GM21786 (cell line): ENCODE results near the gene IGFN1.

Experiments
- ATAC-seq: cut with Tn5 transposase; IDR thresholded peaks from one replicate; pipeline ENCODE4 v1.9.1; 2021; ENCODE audit not compliant: unreplicated experiment

IGFN1 gene

DNA sequence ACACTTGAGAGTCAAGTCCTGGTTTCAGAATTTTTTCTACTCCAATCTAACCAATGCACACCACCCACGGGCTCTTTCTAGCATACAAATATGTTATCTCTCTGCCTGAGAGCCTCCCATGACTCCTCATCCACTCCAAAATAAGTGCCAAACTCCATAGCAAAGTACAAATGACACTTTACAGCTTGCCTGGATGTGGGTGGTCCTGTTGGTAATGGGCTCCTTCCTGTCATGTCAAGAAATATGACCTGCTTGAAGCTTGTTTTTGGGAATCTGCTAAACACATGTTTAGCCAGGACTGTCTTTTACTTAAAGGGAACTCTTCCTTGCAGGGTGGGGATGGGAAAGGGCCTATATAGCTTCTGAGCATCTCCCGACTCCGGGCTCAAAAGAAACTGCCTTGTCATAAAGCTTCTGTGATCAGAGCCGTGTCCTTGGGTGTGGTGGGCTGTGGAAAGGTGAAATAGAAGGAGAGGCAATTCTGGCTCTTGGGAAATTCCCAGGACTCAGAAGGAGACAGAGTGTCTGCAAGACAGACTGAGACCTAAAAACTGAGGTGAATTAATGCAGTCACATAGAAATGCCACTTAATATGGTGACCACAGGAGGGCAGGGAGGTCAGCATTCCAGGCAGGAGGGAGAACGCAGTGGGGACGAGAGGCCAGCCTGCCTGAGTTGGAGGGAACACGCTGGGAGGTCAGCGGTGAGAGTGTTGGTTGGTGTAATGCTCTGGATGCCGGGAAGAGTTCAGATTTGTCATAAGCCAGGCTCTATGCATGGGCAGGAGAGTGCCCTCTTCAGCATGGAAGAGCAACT, 6.1 kb upstream of the IGFN1 start:
- ATAC-seq = no peak

DNA sequence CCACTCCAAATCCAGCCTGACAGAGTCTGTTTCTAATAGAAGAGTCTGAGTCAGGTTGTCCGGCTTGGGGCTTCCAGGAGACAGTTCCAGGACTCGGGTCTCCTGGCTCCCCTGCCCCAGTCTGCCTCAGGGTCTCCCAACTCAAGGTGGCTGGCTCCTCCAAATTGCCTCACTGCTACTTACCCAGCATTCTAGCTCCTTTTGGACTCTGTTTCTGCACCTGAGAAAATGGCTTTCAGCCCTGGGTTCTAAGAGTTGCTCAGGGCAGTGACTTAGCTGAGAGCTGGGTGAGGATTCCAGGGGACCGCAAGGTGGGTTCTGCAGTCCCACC, 5.5 kb upstream of the IGFN1 start:
- no peak for ATAC-seq

DNA sequence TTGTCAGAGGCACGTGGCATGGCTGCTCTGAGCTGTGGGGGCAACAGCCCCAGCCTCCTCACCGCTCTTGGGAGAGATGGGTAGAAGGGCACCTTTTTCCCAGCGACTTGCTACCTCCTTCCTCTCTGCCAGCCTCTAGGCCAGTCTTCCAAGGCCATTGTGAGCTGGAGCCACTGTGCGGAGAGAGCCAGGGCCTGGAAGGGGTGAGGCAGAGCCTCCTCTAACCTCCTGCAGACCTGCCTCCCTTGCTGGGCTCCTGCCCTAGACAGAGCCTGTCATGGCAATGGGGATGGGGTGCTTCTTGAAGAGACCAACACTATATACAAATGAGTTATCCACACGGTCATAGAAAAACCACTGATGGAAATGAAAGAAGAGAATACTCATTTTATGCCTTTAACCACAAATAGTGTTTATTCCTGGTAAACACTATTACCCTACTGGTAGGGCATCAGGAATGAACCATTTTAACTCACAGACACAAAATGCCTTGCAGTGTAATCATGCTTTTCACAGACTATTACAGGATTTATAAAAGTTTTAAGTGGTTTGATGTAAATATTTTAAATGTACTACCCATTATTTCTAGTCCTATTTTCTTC, 5.0 kb upstream of the IGFN1 start:
- no peak for ATAC-seq

DNA sequence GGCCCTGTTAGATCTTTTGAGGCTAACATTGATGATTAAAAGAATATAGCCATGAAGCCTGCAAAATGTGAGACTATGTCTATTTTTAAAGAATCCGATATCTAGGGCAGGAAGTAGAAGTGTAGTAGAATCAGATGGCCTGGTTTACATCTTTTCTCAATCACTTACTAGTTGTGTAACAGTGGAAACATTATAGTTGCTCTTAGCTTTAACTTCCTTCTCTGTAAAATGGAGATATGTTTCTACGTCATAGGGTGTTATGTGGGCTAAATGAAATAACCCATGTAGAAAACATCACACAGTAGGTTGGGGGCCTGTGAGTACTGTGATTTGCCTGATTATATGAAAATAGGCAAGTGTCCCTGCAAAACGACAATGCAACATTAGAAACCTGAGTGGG, 4.4 kb upstream of the IGFN1 start:
- ATAC-seq = no peak

DNA sequence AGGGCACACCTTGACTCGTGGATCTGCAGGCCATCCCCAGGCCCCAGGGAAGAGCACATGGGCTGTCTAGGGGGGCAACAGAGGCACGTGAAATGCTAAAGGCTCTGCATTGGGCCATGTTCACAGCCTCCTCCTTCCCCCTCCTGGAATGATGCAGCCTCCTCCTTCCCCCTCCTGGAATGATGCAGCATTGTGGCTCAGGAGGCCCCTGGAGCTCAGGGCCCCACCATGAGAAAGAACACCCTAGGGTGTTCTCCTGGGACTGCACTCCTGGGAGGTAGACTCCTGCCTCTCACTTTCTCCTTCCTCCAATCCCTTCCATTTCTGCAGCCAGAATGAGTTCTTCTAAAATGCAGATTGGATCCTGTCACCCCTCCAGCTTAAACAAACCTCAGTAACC, 1.5 kb upstream of the IGFN1 start:
- ATAC-seq = no peak

DNA sequence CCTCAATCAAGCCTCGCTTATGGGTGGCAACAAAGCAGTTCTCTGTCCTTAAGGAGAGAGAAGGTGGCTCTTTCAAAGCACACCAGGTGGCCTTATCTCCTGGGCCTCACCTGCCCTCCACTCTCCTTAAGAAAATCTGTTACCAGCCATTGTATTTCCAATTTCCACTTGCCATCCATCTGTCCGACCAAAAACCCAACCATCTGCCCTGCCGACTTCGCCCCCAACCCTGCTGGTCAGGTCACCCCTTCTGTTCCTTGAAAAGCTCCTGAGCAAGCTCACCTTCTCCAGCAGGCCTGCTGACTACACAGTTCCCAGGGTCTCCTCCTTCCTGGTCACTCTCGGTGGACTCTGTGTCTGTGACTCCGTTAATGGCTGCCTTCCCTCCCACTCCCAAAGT, 619 bp upstream of the IGFN1 start:
- ATAC-seq = no peak

DNA sequence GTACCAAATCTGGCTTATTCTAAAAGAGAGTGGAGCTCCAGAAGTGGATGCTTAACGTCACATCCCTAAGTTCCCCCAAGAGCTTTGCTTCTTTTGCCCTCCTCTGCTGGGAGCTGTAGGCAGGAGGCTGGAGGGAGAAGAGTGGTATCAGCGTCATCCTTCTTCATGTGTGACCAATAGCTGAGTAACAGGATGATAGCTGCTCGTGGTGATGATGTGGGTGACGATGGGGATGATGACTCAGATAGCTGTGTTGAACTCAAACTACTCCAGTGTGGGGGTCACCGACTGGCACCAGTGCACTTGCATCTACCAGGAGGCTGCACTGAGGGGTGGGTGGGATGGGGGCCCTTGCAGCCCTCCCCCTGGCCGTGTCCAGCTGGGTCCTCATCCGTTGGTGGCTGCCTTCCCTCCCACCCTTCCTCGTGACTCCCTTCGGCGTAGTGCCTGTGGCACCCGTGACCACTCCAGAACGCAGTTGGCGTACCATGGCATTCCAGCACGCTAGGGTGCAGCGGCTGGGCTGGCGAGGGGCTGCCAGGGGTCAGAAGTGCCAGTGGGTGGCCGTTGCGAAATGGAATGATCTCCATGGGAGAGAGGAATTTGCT, 1.1 kb downstream of the IGFN1 start:
- no peak for ATAC-seq

DNA sequence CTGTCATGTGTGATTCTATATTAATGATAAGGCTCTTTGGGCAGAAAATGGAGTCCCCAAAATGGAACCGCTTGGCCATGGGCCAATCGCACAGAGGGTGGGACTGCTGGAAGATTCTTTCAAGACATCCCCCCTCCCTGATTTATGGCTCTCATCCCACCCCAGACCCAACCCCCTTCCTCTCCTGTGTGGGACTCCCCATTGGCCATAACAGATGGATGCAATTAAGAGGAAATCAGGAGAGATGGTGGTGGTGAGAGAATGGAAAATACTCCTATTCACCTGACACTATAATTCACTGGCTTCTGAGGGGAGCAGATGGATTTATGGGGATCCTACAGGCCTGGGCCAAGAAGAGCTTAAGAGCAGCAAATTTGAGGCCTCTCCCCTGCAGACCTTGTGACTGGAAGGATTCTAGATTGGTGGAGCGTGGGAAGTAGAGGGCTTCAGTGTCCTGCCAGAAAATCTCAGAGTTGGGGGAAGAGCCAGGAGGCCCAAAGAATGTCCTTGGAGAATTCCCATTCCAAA, 1.7 kb downstream of the IGFN1 start:
- no peak for ATAC-seq

DNA sequence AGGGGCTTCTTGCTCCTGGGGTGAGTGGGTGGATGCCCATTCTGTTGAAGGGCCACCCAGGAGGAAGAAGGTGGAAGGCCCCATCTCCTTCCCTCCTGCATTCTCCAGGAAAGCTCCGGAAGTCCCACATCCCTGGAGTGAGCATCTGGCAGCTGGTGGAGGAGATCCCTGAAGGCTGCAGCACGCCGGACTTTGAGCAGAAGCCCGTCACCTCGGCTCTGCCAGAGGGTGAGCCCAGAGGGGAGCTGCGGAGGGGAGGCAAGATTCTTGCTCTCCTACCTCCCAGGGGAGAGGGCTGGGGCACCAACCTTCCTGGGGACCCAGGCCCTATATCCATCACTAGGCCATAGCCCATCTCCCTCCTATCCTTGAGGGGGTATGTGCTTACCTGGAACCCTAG, 3.4 kb downstream of the IGFN1 start:
- no peak for ATAC-seq

DNA sequence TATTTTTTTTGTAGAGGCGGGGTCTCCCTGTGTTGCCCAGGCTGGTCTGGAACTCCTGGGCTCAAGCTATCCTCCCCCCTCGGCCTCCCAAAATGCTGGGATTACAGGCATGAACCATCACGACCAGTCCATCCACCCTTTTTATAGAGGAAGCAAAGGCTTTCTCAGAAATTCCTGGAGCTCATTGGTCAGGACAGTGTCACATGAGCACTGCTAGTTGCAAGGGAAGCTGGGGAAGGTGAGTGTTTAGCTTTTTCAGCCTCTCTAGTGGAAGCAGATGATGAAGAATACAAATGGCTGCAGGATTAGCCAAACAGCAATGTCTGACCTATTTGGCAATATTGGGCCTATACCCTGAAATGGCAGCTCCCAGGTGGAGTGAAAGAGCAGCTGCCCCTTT, 8.0 kb downstream of the IGFN1 start:
- ATAC-seq = no peak

DNA sequence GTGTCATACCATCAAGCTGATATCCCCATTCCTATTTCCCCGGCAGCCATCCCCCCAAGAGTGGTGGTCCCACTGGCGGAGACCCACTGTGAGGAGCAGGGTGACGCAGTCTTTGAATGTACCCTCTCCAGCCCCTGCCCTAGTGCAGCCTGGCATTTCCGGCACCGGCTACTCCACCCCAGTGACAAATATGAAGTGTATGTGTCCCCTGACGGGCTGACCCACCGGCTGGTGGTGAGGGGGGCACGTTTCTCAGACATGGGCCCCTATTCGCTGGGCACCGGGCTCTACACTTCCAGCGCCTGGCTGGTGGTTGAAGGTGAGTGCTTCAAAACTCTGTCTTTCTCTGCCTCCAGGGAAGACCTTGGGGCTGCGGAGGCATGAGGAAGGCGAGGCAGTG, 14.4 kb downstream of the IGFN1 start:
- no peak for ATAC-seq

DNA sequence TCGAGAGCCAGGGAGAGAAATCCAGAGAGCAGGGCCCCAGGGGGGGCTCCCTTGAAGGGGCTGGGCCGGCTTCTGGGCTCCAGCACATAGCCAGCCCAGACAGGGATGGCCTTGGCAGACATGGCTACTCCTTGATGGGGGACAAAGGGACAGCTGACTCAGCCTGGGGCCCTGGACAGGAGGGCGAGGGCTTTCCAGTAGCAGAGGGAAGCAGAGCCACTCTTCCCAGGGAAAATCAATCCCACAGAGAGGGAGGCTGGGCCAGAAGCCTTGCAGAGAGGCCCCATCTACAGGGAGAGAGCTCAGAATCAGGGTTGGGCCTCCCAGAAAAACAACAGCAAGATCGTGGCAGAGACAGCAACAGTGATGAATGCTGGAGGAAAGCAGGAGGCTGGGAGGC, 15.6 kb downstream of the IGFN1 start:
- ATAC-seq = no peak

DNA sequence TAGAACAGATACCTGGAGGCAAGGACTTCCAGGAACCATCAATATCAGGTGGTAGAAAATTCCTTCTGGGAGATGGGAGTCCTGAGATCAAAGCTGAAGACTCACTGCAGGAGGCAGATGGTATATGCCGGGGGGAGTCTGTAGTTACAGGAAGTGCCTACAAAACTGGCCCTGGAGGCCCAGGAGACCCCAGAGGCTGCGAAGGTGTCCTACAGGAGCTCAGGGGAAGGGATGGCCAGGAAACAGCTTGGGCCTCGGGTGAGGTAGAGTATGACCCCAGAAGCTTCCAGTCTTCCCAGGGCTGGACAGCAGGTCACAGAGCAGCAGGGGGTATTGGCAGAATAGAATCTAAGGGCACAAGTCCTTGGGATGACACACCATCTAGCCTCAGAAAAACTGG, 16.4 kb downstream of the IGFN1 start:
- ATAC-seq = no peak

DNA sequence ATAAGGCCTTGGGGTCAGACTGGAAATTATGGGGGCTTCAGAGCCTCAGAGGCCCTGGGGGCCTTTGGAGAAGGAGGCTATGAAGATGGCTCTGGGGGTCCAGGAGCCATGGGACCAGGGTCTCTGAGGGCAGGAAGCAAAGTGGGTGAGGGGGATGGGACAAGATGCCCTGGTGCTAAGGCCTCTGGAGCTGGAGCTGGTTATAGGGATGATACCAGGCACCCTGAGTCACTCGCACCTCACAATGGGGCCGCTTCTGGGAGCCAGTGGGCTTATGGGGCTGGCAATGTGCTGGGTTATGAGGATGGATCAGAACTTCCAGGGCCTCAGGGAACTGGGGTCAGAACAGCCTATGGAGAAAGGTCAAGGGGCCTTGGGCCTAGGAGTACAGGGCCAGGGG, 17.6 kb downstream of the IGFN1 start:
- no peak for ATAC-seq

DNA sequence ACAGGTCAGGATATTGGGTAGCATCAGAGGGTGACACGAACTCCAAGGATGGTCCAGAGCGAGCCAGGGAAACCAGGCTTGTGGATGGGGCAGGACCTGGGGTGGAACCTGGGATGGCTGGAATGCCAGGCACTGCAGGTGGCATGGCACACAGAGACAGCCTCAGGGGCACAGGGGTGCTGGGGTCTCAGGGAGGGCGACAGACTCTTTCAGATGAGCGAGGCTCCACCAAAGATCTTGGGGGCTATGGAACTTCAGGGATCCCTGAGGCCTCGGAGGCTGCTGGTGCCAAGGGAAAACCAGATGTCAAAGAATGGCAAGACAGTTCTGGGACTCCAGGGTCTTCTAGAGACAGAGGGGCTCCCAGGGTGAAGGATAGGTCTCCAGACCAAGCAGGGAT, 21.4 kb downstream of the IGFN1 start:
- ATAC-seq = no peak

DNA sequence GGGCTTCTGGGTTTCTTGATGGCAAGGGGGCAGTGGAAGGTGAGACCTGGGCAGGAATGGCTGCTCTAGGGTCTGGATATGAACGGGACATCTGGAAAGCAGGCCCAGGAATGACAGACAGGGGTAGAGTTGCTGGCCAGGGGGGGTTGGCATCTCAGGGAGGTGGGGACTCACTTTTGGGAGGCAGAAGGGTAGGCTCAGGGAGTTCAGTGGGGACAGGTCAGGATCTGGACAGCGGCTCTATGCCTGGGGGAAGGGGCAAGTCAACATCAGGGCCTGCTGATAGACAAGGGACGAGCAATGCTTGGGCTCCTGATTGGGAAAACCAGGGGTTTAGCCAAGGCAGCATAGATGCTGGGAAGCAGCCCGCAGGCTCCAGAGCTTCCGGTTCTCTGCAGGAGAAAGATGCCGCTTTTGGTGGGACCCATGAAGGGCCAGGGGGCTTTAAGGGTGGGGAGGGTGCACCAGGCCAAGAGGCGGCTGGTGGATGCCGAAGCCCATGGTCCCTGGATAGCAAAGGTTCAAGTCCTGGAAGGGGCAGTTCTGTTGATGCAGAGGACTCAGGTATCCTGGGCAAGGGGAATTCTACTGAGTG, 21.9 kb downstream of the IGFN1 start:
- ATAC-seq = no peak

DNA sequence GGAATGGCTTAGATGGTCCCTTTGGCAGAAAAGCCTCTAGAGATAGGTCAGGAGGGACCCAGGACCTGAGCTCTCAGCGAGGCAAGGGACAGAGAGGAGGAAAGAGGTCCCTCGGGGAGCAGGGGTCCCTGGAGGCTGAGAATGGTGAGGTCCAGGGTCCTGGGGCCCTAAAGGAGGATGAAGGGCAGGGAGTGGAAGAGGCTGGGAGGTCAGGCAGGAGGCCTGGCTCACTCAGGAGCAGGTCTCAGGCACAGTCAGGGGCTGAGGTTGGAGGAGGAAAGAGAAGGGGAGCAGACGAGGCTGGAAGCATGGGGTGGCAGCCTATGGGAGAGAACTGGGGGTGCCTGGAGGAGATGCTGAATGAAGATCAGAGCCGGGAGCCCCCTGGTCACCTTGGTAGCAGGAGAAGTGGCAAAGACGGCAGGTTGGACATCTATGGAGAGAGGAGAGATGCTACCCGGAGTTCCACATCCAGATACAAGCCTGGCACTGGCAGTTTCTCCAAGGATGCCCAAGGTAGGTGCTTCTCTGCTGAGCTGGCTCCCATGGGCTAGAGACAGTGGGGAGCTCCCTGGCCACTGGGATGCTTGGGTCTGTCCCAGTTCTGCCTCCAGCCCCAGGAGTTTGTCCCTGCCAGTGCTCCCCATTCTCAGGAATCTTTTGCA, 22.6 kb downstream of the IGFN1 start:
- no peak for ATAC-seq

DNA sequence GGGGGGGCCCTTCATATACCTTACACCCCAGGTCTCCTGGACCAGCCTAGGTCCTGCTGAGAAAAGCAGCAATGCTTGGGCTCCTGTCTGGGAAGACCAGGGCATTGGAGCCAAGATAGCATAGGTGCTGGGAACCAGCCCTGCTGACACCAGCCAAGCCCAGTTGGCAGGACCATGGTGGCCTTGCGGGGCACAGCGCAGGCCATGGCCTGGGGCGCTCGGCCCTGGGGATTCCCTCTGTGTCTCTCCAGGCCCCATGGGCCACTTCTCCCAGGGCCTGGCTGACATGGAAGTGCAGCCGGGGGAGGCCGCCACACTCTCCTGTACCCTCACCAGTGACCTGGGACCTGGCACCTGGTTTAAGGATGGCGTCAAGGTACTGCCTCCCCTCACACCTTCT, 23.3 kb downstream of the IGFN1 start:
- ATAC-seq = no peak

DNA sequence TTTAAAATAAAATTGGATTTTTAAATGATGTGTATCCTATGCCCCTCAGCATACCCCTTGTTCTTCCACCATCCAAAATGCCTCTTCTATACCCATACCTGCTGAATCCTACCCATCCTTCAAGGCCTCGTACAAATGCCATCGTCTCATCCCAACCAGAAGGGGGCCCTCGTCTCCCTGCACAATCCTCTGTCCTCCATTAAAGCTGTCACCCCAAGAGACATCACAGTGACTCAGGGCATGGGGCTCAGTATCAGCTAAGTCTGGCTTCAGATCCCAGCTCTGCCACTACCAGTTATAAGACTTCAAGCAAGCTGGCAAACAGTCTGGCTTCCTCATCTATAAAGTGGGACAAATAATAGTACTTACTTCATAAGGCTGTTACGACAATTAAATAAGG, 23.8 kb downstream of the IGFN1 start:
- no peak for ATAC-seq

DNA sequence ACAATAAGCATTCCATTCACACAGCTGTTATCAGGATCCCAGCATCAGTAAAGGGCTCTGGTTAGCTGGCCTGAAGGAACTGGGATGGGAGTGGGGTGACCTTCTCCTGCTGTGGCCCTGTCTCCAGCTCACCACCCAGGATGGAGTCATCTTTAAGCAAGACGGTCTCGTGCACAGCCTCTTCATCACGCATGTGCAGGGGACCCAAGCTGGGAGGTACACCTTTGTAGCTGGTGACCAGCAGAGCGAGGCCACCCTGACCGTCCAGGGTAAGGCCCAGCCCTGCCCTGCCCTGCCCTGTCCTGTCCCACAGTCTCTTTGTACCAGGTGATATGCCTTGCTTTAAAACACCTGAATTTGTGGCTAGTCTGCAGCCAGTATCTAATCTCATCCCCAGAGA, 24.3 kb downstream of the IGFN1 start:
- no peak for ATAC-seq

DNA sequence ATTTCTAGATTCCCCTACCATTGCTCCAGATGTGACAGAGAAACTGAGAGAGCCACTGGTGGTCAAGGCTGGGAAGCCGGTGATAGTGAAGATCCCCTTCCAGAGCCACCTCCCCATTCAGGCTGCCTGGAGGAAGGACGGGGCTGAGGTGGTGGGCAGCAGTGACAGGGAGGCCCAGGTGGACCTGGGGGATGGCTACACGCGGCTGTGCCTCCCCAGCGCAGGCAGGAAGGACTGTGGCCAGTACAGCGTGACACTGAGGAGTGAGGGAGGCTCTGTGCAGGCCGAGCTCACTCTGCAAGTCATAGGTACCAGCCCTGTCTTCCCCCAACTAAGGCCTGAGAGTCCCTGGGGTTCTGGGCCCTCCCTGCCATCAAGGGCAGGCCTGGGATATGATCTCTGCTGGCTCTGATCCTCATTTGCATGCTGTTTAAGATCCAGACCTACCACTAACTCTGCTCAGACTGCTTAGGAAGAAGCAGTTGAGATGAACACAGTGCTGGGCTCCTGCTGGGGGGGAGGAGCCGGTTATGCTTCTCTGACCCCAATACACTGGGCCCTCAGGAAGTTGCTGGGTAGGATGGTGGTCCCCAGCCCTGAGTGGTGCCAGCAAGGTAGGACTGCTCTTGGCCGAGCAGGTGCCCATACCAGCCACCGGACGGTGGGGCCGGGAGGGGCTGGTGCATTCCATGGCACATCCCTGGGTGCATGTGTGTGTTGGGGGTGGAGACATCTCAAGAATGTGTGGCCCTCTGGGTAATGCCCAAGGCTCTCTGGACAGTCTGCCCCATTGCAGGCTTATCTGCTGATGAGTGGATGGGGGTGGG, 25.1 kb downstream of the IGFN1 start:
- ATAC-seq = no peak
